Naive thymus-derived CD8-positive, alpha-beta T cell (primary cell): ENCODE measurements around the gene SLC16A14. TPM values are rescaled to one million over a fixed set of nuclear protein-coding genes. Genes with fewer than 3 reads are reported as not detected.
"Not testable (repeated sequence)": the region's sequence is repeated elsewhere in the genome, so short reads cannot be mapped to it uniquely, and the experiment has no call there.

Experiments
- ATAC-seq, 2 donors: fragments of 150-1000 bp; cut with Tn5 transposase in 1 of 2; sonication (Bioruptor Pico), chemical (Tn5 transposase) in 1 of 2; 1 replicate in 1 of 2; 2 replicates in 1 of 2; pipeline ENCODE4 v1.10.0; 2021; ENCODE audit warnings: mild to moderate bottlenecking in 2 of 2, moderate library complexity in 2 of 2
- POLR2A ChIA-PET: fragments of 350-600 bp; sonication (Branson Sonifier 250); formaldehyde crosslinking; loops from one replicate; lab custom pipeline; 2021; ENCODE audit warnings: antibody characterized with exemption; lab: Charles Lee
- DNase-seq, 10 donors: peaks; one replicate each; pipeline versions ENCODE4 v3.0.0 to v3.0.0-alpha.2; 2020 to 2022
- H3K27ac Mint-ChIP-seq, 10 donors: one replicate each; pipeline ENCODE4 v1.8.0; 2020 to 2022; ENCODE audit warnings: mild to moderate bottlenecking in 10 of 10, mixed read lengths in 10 of 10, moderate library complexity in 4 of 10, inconsistent platforms in 1 of 10
- H3K27me3 Mint-ChIP-seq, 5 donors: one replicate each; pipeline ENCODE4 v1.8.0; 2021 to 2022; ENCODE audit warnings: mixed read lengths in 5 of 5
- H3K36me3 Mint-ChIP-seq, 3 donors: one replicate each; pipeline ENCODE4 v1.8.0; 2020 to 2022; ENCODE audit warnings: mixed read lengths in 3 of 3, mild to moderate bottlenecking in 2 of 3, inconsistent platforms in 1 of 3
- H3K4me1 Mint-ChIP-seq, 4 donors: one replicate each; pipeline ENCODE4 v1.8.0; 2021 to 2022; ENCODE audit warnings: mixed read lengths in 4 of 4
- H3K4me3 Mint-ChIP-seq, 10 donors: one replicate each; pipeline ENCODE4 v1.8.0; 2020 to 2022; ENCODE audit warnings: mild to moderate bottlenecking in 10 of 10, mixed read lengths in 10 of 10, moderate library complexity in 6 of 10, inconsistent platforms in 1 of 10
- H3K9me3 Mint-ChIP-seq, 9 donors: one replicate each; pipeline ENCODE4 v1.8.0; 2020 to 2022; ENCODE audit warnings: mixed read lengths in 9 of 9, mild to moderate bottlenecking in 3 of 9, inconsistent platforms in 1 of 9, moderate library complexity in 1 of 9
- polyA plus RNA-seq, 3 donors: library from polyadenylated mRNA; unstranded; fragments of 300-500 nt; fragmentation: Illumina TruSeq; gene quantifications; one replicate each; pipeline ENCODE4 v1.2.3, GENCODE V29; 2021
- total RNA-seq, 8 experiments: library from RNA in 2 of 8; stranded (reverse) in 2 of 8; gene quantifications; one replicate each; pipeline ENCODE4 v1.2.3 and lab custom pipeline; 2021 to 2026

SLC16A14 gene, protein sequence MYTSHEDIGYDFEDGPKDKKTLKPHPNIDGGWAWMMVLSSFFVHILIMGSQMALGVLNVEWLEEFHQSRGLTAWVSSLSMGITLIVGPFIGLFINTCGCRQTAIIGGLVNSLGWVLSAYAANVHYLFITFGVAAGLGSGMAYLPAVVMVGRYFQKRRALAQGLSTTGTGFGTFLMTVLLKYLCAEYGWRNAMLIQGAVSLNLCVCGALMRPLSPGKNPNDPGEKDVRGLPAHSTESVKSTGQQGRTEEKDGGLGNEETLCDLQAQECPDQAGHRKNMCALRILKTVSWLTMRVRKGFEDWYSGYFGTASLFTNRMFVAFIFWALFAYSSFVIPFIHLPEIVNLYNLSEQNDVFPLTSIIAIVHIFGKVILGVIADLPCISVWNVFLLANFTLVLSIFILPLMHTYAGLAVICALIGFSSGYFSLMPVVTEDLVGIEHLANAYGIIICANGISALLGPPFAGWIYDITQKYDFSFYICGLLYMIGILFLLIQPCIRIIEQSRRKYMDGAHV
- 1 to 10 TPM in 1 of 2 experiments, under 1 TPM in 1; 0.60 to 1.6 TPM for total RNA-seq
- polyA plus RNA-seq, result under 1 TPM in 2 of 3 donors, not detected in 1; 0.16 to 0.25 TPM
- 0.37 to 0.98 (median 0.81) reads per million in 6 experiments for total RNA-seq (lab: John Stamatoyannopoulos, UW)

DNA sequence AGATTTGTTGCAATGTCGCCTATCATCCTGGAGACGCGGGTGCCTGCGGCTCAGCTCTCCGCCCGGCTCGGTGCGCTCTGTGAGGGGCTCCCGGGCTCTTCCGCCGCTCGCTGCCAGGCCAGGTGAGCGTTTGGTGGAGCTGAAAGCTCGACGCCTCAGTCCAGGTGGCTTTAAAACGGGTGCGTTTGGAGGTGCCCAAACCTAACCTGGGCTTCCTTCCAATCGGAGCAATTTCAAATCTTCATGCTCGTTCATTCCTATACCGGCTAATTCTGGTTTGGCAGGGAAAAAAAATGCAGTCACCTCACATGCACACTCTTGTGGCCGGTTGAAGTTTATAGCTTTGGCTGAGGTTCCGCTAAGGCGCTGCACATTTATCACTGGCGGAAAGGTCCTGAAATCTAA, at the start of gene SLC16A14:
TSS of gene SLC16A14 (minus strand) at position 274 of the 405 bp plus-strand sequence. CDS start 9,572 bp downstream, outside the sequence.
- peaks cover 8 to 27% (median 17%) of the 10 kb centered on the region in 4 donors for H3K4me1 Mint-ChIP-seq
- DNase-seq (peak in 6 of 10 donors; percentile 2 to 48 (median 30)), ATAC-seq (peak; percentile 35 to 40)
- POLR2A ChIA-PET, result no interaction called here
- peak within 1 kb of the TSS; percentile 75 to 97 (median 92) for H3K4me3 Mint-ChIP-seq
- peaks cover 0 to 2% (median 0%) of the 10 kb centered on the region in 9 donors for H3K9me3 Mint-ChIP-seq
- peaks cover 2 to 16% (median 7%) of the 10 kb centered on the region in 5 donors for H3K27me3 Mint-ChIP-seq
- H3K27ac Mint-ChIP-seq, result peak within 1 kb of the TSS in 8 of 10 donors; percentile 22 to 89 (median 76)
- H3K36me3 Mint-ChIP-seq, result peaks cover 0 to 2% (median 0%) of the 10 kb centered on the region in 3 donors

DNA sequence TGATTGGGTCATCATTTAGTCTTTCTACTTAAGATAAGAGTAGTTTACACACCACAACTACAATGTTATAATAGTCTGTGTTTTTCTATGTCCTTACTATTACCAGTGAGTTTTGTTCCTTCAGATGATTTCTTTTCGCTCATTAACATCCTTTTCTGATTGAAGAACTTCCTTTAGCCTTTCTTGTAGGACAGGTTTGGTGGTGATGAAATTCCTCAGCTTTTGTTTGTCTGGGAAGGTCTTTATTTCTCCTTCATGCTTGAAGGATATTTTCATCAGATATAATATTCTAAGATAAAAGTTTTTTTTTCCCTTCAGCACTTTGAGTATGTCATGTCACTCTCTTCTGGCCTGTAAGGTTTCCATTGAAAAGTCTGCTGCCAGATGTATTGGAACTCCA, 38.0 kb upstream of the SLC16A14 start:
- H3K36me3 Mint-ChIP-seq, result peaks cover 0 to 44% (median 30%) of the 10 kb centered on the region in 3 donors
- POLR2A ChIA-PET, result no interaction called here

DNA sequence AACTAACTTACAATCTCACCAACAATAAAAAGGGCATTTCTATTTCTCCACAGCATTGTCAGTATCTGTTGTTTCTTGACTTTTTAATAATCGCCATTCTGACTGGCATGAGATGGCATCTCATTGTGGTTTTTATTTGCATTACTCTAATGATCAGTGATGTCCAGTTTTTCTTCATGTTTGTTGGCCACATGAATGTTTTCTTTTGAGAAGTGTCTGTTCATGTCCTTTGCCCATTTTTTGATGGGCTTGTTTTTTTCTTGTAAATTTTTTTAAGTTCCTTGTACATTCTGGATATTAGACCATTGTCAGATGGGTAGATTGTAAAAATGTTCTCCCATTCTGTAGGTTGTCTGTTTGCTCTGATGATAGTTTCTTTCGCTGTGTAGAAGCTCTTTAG, 33.2 kb upstream of the SLC16A14 start:
- ATAC-seq, H3K27ac Mint-ChIP-seq: not testable (repeated sequence)

More for the DNA sequence above, 38.0 kb upstream of the SLC16A14 start:
- DNase-seq (no peak), ATAC-seq (no peak)
- Mint-ChIP-seq H3K9me3 (peaks cover 23 to 61% (median 47%) of the 10 kb centered on the region in 9 donors), H3K4me3 (no peak overlapping the region), H3K27ac (no peak overlapping the region), H3K27me3 (peaks cover 0 to 12% (median 5%) of the 10 kb centered on the region in 5 donors), H3K4me1 (no peaks in the 10 kb centered on the region)

DNA sequence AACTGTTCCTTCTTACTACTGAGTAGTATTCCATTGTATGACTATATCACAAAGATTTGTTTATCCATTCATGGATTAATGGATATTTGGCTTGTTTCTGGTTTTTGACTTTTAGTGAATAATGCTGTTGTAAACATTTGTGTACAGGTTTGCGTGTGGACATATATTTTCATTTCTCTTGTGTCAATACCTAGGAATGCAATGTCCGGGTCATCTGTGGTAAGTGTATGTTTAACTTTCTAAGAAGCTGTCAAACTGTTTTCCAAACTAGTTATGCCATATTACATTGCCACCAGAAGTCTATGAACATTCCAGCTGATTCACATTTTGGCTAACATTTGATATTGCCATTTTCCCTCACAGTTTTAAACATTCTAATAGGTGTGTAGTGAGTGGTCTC, 29.1 kb upstream of the SLC16A14 start:
- ATAC-seq, result no peak
- peaks cover 0 to 14% (median 8%) of the 10 kb centered on the region in 3 donors for H3K36me3 Mint-ChIP-seq
- H3K4me3 Mint-ChIP-seq, result no peak overlapping the region
- H3K27ac Mint-ChIP-seq, result no peak overlapping the region
- H3K4me1 Mint-ChIP-seq, result no peaks in the 10 kb centered on the region
- no peak for DNase-seq
- POLR2A ChIA-PET, result no interaction called here
- H3K27me3 Mint-ChIP-seq, result peaks cover 0 to 2% (median 0%) of the 10 kb centered on the region in 5 donors
- H3K9me3 Mint-ChIP-seq, result peaks cover 7 to 39% (median 20%) of the 10 kb centered on the region in 9 donors

More for the DNA sequence above, 33.2 kb upstream of the SLC16A14 start:
- H3K4me3 Mint-ChIP-seq, H3K27me3 Mint-ChIP-seq, DNase-seq, H3K4me1 Mint-ChIP-seq, POLR2A ChIA-PET: not testable (repeated sequence)
- Mint-ChIP-seq H3K36me3 (peaks cover 0 to 34% (median 30%) of the 10 kb centered on the region in 3 donors), H3K9me3 (peaks cover 19 to 53% (median 49%) of the 10 kb centered on the region in 9 donors)

DNA sequence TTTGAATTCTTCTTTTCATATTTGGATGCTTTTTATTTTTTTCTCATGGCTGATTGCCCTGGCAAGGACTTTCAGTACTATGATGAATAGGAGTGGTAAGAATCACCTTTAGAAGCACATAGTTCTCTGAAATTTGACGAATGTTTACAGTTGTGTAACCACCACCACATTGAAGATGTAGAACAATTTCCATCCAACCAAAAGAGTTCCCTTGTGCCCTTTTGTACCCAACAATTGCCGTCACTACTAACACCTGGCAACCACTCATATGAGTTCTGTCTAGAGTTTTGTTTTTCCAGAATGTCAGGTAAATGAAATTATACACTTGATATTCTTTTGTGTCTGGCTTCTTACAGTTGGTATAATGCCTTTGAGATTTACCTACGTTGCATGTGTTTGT, 28.7 kb upstream of the SLC16A14 start:
- no peak overlapping the region for H3K4me3 Mint-ChIP-seq
- no peaks in the 10 kb centered on the region for H3K4me1 Mint-ChIP-seq
- DNase-seq, result no peak
- POLR2A ChIA-PET, result no interaction called here
- peaks cover 0 to 2% (median 0%) of the 10 kb centered on the region in 5 donors for H3K27me3 Mint-ChIP-seq
- no peak for ATAC-seq
- H3K9me3 Mint-ChIP-seq, result peaks cover 4 to 35% (median 19%) of the 10 kb centered on the region in 9 donors
- no peak overlapping the region for H3K27ac Mint-ChIP-seq
- peaks cover 0 to 10% (median 4%) of the 10 kb centered on the region in 3 donors for H3K36me3 Mint-ChIP-seq

DNA sequence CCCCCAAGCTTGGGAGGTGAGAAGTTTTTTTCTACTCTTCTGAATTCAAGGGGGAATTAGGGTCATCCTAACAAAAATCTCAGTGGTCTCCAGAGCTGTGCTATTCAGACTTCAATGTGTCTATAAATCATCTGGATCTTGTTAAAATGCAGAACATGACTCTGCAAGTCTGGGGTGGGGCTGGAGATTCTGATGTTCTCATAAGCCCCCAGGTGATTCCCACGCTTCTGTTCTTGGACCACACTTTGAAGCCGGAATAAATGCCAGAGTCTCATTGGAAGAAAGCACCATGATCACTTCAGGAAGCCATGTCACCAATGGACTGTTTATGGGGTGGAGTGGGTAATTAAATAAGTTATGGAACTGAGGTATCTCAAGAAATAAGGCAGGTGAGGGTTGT, 22.2 kb upstream of the SLC16A14 start:
- peaks cover 0 to 5% (median 0%) of the 10 kb centered on the region in 3 donors for H3K36me3 Mint-ChIP-seq
- H3K4me3 Mint-ChIP-seq, result no peak overlapping the region
- H3K4me1 Mint-ChIP-seq, result no peaks in the 10 kb centered on the region
- no peak overlapping the region for H3K27ac Mint-ChIP-seq
- no peak for DNase-seq
- H3K27me3 Mint-ChIP-seq, result peaks cover 2 to 24% (median 5%) of the 10 kb centered on the region in 5 donors
- ATAC-seq, result no peak
- H3K9me3 Mint-ChIP-seq, result peaks cover 0 to 25% (median 5%) of the 10 kb centered on the region in 9 donors
- POLR2A ChIA-PET, result no interaction called here

DNA sequence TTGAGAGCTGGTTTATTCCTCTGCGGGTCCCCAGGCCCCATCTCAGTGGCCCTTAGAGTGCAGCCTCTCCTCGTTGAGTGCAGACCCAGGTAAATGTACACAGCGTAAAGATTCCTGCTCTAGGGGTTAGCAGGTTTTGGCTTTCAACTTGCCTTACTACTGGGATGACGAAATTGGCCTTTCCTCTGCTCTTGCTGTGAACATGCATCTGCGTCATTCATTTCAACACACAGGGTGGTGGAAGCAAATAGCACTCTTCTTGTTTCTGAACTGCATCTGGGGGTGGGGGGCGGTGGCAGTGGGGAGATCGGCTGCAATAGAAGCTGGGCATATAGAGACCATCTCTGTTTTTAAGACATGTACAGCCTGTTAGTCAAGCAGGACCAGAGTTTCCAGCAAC, 16.5 kb upstream of the SLC16A14 start:
- no peak for DNase-seq
- Mint-ChIP-seq H3K27me3 (peaks cover 0 to 7% (median 0%) of the 10 kb centered on the region in 5 donors), H3K4me1 (no peaks in the 10 kb centered on the region), H3K4me3 (no peak overlapping the region), H3K36me3 (no peaks in the 10 kb centered on the region), H3K9me3 (no peaks in the 10 kb centered on the region), H3K27ac (no peak overlapping the region)
- no peak for ATAC-seq
- POLR2A ChIA-PET, result interaction anchor here (0.6 kb wide), 1 partner anchor 1324 kb away, joined by 3 read pairs; no protein-coding TSS in a partner anchor

- Mint-ChIP-seq H3K36me3 (no peaks in the 10 kb centered on the region), H3K4me1 (no peaks in the 10 kb centered on the region), H3K4me3 (no peak overlapping the region), H3K27me3 (peaks cover 0 to 4% (median 1%) of the 10 kb centered on the region in 5 donors), H3K9me3 (peaks cover 0 to 6% (median 0%) of the 10 kb centered on the region in 9 donors), H3K27ac (no peak overlapping the region)
- DNase-seq (no peak), ATAC-seq (no peak)
- POLR2A ChIA-PET, result no interaction called here
Observed at GRCh38 chr2:230077851-230078547, 9.3 kb upstream of the SLC16A14 start.

DNA sequence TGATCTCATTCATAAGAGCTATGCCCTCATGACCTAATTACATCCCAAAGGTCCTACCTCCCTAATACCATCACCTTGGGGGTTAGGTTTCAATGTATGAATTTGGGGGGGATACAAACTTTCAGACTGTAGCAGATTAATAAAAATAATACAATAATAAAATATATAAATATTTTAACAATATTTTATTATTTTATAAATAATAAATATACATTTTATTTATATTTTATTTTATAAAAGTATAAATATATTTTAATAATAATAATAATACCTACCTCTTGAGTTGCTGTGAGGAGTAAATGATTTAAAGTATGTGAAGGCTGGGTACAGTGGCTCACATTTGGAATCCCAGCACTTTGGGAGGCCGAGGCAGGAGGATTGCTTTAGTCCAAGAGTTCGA, 8.1 kb upstream of the SLC16A14 start:
- H3K9me3 Mint-ChIP-seq, result peaks cover 0 to 6% (median 0%) of the 10 kb centered on the region in 9 donors
- H3K27ac Mint-ChIP-seq, result no peak overlapping the region
- POLR2A ChIA-PET, result no interaction called here
- DNase-seq (no peak), ATAC-seq (no peak)
- H3K27me3 Mint-ChIP-seq, result peaks cover 0 to 4% (median 1%) of the 10 kb centered on the region in 5 donors
- H3K4me1 Mint-ChIP-seq, result no peaks in the 10 kb centered on the region
- no peak overlapping the region for H3K4me3 Mint-ChIP-seq
- no peaks in the 10 kb centered on the region for H3K36me3 Mint-ChIP-seq

DNA sequence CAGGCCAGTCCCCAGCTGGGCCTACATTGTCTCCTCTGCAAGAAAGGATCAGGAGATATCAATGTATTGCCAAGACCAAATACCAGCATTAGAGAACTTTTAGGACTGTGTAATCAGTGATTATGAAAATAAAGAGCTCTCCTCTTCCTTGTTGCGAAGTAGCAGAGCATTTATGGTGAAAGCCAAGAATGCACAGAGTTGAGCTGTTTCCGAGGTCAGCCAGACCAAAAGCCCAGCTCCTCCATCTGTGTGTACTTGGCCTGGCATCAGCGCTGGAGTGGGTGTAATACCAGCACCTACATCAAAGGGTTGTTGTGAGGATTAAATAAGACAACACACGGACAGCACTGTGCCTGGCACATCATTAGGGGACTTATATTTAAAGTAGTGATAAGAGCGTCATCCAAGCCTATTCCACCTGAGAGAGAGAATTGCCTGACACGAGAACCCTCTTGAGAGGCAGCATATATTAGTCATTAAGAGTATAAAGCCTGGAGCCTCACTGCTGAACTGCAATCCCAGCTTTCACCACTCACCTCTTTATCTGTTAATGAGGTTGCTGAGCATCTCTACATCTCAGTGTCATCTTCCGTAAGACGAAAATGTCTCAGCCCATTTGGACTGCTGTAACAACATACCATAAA, 7.4 kb upstream of the SLC16A14 start:
- POLR2A ChIA-PET, result no interaction called here
- no peak overlapping the region for H3K27ac Mint-ChIP-seq
- no peak overlapping the region for H3K4me3 Mint-ChIP-seq
- H3K9me3 Mint-ChIP-seq, result peaks cover 0 to 6% (median 0%) of the 10 kb centered on the region in 9 donors
- DNase-seq, result no peak
- no peak for ATAC-seq
- peaks cover 0 to 4% (median 3%) of the 10 kb centered on the region in 5 donors for H3K27me3 Mint-ChIP-seq
- no peaks in the 10 kb centered on the region for H3K4me1 Mint-ChIP-seq
- no peaks in the 10 kb centered on the region for H3K36me3 Mint-ChIP-seq

DNA sequence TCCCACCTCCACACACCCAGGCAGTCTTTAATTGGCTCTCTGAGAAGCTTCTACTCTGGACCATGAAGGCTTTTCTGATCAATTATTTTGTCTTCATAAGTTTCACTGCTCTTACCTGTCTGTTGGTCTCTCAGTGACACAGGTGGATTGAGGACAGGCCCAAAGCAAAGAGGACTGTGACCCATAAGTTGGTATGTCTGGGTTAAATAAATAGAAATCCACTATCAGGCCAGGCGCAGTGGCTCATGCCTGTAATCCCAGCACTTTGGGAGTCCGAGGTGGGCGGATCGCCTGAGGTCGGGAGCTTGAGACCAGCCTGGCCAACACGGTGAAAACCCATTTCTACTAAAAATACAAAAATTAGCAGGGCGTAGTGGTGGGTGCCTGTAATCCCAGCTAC, 2.7 kb upstream of the SLC16A14 start:
- no peak for ATAC-seq

GRCh38 chr2:230069402-230069801, 678 bp upstream of the SLC16A14 start:
- H3K27ac Mint-ChIP-seq, result peak overlapping the region in 3 of 10 donors; percentile 13 to 86 (median 26)
- peaks cover 0 to 6% (median 0%) of the 10 kb centered on the region in 9 donors for H3K9me3 Mint-ChIP-seq
- H3K27me3 Mint-ChIP-seq, result peaks cover 2 to 15% (median 8%) of the 10 kb centered on the region in 5 donors
- POLR2A ChIA-PET, result no interaction called here
- no peak for DNase-seq
- peak overlapping the region; percentile 75 to 97 (median 90) for H3K4me3 Mint-ChIP-seq
- peaks cover 8 to 27% (median 17%) of the 10 kb centered on the region in 4 donors for H3K4me1 Mint-ChIP-seq
- no peak for ATAC-seq
- peaks cover 0 to 2% (median 0%) of the 10 kb centered on the region in 3 donors for H3K36me3 Mint-ChIP-seq

More for the DNA sequence above, 2.7 kb upstream of the SLC16A14 start:
- Mint-ChIP-seq H3K27ac (no peak overlapping the region), H3K27me3 (peaks cover 2 to 15% (median 8%) of the 10 kb centered on the region in 5 donors), H3K4me1 (peaks cover 8 to 27% (median 15%) of the 10 kb centered on the region in 4 donors), H3K36me3 (peaks cover 0 to 2% (median 0%) of the 10 kb centered on the region in 3 donors), H3K4me3 (no peak overlapping the region), H3K9me3 (peaks cover 0 to 6% (median 0%) of the 10 kb centered on the region in 9 donors)
- POLR2A ChIA-PET, result no interaction called here
- DNase-seq, result no peak
